Brain microvascular endothelial cell (primary cell): ENCODE measurements around the gene HECTD4.
A peak's percentile ranks its signal among the peaks of the same experiment; 100 is the strongest.
"Not testable (repeated sequence)": the region's sequence is repeated elsewhere in the genome, so short reads cannot be mapped to it uniquely, and the experiment has no call there.

Experiments used
- DNase-seq: peaks from one replicate; pipeline ENCODE4 v3.0.0-alpha.2; 2020
- H3K27ac ChIP-seq: fragments of 250-450 bp; sonication (Bioruptor Pico); 2 replicates; pipeline ENCODE4 v1.5.1; 2020; ENCODE audit warnings: mild to moderate bottlenecking, moderate library complexity
- H3K27me3 ChIP-seq: fragments of 250-450 bp; sonication (Bioruptor Pico); replicated peaks from 2 replicates; pipeline ENCODE4 v1.5.1; 2020; ENCODE audit warnings: mild to moderate bottlenecking
- H3K36me3 ChIP-seq: fragments of 250-450 bp; sonication (Bioruptor Pico); replicated peaks from 2 replicates; pipeline ENCODE4 v1.5.1; 2020; ENCODE audit warnings: mild to moderate bottlenecking
- H3K4me3 ChIP-seq: 2 replicates; pipeline ENCODE4 v1.5.1; 2011; ENCODE audit warnings: low read depth, mild to moderate bottlenecking, control low read depth, low read length, moderate library complexity
- CTCF ChIP-seq: IDR thresholded peaks from 2 replicates; pipeline ENCODE4 v1.5.1; 2011; ENCODE audit warnings: low read depth, mild to moderate bottlenecking, moderate library complexity, low read length, control low read depth, inconsistent platforms; ENCODE audit errors: missing control alignments
- in situ Hi-C: cut with HindIII; loops from 2 replicates; pipeline ENCODE4 v1.10.0; 2017; ENCODE audit warnings: low sequenced_read_pairs, low pct_ligation_motif_present

The HECTD4 gene

DNA sequence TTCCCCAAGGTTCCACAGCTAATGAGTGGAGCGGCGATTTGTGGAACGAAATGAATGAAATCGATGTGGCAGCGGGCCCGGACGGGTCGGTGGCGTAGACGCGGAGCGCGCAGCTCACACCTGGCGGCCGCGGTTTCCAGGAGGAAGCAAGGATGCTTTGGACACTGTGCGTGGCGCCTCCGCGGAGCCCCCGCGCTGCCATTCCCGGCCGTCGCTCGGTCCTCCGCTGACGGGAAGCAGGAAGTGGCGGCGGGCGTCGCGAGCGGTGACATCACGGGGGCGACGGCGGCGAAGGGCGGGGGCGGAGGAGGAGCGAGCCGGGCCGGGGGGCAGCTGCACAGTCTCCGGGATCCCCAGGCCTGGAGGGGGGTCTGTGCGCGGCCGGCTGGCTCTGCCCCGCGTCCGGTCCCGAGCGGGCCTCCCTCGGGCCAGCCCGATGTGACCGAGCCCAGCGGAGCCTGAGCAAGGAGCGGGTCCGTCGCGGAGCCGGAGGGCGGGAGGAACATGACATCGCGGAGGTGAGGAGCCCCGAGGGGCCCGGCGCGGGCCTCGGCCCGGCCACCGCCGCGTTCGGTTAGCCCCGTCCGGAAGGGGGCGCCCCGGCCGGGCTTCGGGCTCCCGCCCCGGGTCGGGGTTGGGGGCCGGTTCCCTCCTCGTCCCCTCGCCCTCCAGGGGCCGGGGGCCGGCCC lies 36.5 kb upstream of the HECTD4 start, which contains the start of gene PTPN11:
Gene PTPN11, plus strand, starts transcription at position 340 of the 689 bp plus-strand sequence. Its CDS starts 165 bp downstream, at position 505.
- Histone ChIP-seq H3K36me3 (no peaks in the 10 kb centered on the region), H3K27me3 (no peaks in the 10 kb centered on the region), H3K27ac (peak within 1 kb of the TSS; percentile 97), H3K4me3 (peak within 1 kb of the TSS; percentile 76)
- in situ Hi-C loops: no loop called here
- DNase-seq: peak; percentile 76
- no peak for TF ChIP-seq CTCF

- in situ Hi-C loops: no loop called here
- peak; percentile 9 for DNase-seq
- no peaks in the 10 kb centered on the region for H3K36me3 ChIP-seq
- H3K4me3 ChIP-seq: peak overlapping the region; percentile 76
- peak overlapping the region; percentile 97 for H3K27ac ChIP-seq
- no peaks in the 10 kb centered on the region for H3K27me3 ChIP-seq
- no peak for TF ChIP-seq CTCF
Measured at GRCh38 chr12:112418273-112418607, 36.0 kb upstream of the HECTD4 start.

DNA sequence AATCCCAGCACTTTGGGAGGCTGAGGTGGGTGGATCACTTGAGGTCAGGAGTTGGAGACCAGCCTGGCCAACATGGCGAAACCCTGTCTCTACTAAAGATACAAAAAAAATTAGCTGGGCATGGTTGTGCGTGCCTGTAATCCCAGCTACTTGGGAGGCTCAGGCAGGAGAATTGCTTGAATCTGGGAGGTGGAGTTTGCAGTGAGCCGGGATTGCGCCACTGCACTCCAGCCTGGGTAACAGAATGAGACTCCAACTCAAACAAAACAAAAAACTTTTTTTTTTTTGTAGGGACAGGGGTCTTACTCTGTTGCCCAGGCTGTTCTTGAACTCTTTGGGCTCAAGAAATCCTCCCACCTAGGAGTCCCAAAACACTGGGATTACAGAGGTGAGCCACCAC lies 33.2 kb upstream of the HECTD4 start:
- in situ Hi-C loops: not testable (repeated sequence)

DNA sequence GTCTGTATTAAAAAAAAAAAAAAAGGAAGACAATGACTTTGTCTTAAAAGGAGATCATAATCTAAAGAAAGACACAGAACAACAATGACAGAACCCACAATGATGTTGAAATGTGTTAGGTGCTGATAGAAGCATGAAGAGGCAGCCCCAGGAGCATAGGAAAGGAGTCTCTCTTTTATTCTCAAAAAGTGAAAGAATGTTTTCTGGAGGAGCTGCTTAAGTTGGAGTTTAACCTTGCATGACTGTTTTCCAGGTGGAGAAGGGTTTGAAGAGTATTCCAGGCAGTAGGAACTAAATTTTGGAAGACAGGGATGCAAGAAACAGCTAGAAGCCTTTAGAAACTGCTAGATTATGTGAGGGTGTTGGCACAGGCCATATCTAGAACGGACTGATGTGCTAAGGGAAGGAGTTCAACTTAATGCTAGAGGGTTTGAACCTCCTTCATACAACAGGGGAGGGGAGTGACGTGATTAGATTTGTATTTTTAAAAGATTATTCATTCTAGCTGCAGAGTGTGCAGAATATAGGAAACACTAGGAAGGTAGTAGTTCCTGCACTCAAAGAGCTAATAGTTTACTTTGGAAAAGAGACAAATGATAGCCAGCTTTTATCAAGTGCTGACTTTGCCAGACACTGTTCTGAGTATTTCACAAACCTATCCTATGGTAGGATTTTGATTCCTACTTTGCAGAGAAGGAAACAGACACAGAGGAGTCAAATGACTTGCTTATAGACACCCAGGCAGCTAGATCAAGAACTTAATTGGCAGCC lies 31.8 kb upstream of the HECTD4 start:
- H3K4me3 ChIP-seq: no peak overlapping the region
- in situ Hi-C loops: no loop called here
- H3K27me3 ChIP-seq: no peaks in the 10 kb centered on the region
- H3K36me3 ChIP-seq: no peaks in the 10 kb centered on the region
- no peak for DNase-seq
- no peak for TF ChIP-seq CTCF
- H3K27ac ChIP-seq: no peak overlapping the region

More for the DNA sequence above, 33.2 kb upstream of the HECTD4 start:
- DNase-seq, H3K27me3 ChIP-seq, H3K27ac ChIP-seq, H3K36me3 ChIP-seq, H3K4me3 ChIP-seq: not testable (repeated sequence)

- Histone ChIP-seq H3K27me3 (no peaks in the 10 kb centered on the region), H3K27ac (no peak overlapping the region), H3K4me3 (peak overlapping the region; percentile 12), H3K36me3 (peaks cover 35% of the 10 kb centered on the region)
- in situ Hi-C loops: no loop called here
- no peak for DNase-seq
- TF ChIP-seq CTCF: no peak
Measured at GRCh38 chr12:112409906-112410244, 27.6 kb upstream of the HECTD4 start.

GRCh38 chr12:112409064-112409905 lies 27.1 kb upstream of the HECTD4 start, which contains the start of gene RPL6:
TSS of gene RPL6 (minus strand) at chr12:112409605. CDS start at chr12:112408656, 949 bp downstream.
- Histone ChIP-seq H3K27me3 (no peaks in the 10 kb centered on the region), H3K4me3 (peak within 1 kb of the TSS; percentile 98), H3K27ac (peak within 1 kb of the TSS; percentile 88), H3K36me3 (peaks cover 41% of the 10 kb centered on the region)
- no peak for TF ChIP-seq CTCF
- in situ Hi-C loops: no loop called here
- peak; percentile 91 for DNase-seq
